Stimulated activated CD8-positive, alpha-beta memory T cell treated with anti-CD3 and anti-CD28 coated beads, Interleukin-12 subunit alpha, Interleukin-12 subunit beta, amount 100 ng/mL, for 4 hours (primary cell): ENCODE measurements around the gene FADS2.

ENCODE experiments used
- DNase-seq: peaks from one replicate; pipeline ENCODE4 v3.0.0-alpha.2; 2020; ENCODE audit warnings: low read depth

FADS2 gene

DNA sequence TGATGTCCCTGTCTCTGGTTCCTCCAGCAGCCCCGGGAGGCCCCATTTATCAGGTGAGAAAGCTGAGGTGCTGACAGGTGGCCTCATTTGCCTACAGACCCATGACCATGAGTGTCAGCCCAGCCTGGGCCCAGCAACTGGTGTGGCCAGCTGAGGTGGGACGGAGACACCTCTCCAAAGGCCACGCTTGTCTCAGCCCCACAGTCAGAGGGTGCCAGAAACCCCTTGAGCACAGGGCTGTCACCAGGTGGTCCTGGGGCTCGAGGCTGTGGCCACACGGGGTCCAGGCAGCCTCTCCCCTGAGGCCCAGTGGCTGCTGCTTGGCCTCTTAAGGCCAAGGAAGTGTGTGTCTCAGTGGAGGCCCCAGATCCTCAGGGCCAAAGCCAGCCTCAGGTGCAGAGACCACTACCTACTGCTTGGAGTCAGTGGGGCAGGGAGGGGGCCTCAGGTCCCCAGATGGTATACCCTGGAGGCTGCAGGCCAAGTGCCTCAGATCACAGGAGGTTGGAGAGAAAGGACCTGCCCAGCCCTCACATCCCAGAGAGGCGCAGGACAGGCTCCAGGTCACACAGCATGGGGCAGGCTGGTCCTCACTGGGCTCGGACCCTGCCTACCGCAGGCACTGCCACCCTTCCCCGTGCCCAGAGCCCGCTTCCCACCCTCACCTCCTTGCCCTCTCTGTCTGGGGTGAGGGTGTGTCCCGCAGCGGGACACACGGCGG lies 77.9 kb downstream of the FADS2 start:
- DNase-seq = no peak

DNA sequence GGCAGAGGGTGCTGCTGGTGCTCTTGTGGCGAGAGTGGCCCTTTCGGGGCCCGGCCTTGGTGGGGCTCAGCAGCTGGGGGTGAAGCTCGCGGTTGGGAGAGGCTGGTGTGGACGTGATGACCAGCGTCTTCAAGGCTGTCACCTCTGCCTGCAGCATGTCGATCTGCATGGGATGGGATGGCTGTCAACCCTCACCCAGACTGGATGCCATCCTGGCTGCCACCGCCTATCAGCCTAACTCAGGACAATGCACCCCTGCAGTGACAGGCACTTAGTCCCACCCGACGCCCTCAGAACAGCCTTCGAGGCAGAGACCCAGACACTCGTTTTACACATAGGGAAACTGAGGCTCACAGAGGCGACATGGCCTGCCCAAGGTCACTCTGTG lies 78.4 kb downstream of the FADS2 start:
- DNase-seq = no peak

DNA sequence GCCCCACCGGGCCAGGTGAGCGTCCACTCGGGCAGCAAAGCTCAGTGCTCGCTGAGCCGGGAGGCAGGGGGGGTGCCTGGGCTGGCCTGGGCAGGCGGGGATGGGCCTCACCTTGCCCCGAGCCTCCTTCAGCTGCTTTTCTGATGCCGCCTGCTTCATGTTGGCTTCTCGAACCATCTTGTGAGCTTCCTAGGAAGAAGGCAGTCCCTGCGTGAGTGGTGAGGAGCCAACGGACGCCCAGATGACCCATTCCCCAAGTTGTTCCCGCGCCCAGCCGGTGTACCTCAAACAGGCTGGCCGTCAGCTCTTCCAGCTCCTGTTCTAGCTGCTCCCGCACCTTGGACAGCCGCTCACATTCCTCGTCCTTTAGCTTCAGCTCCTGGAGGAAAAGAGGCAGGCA lies 79.2 kb downstream of the FADS2 start:
- no peak for DNase-seq

DNA sequence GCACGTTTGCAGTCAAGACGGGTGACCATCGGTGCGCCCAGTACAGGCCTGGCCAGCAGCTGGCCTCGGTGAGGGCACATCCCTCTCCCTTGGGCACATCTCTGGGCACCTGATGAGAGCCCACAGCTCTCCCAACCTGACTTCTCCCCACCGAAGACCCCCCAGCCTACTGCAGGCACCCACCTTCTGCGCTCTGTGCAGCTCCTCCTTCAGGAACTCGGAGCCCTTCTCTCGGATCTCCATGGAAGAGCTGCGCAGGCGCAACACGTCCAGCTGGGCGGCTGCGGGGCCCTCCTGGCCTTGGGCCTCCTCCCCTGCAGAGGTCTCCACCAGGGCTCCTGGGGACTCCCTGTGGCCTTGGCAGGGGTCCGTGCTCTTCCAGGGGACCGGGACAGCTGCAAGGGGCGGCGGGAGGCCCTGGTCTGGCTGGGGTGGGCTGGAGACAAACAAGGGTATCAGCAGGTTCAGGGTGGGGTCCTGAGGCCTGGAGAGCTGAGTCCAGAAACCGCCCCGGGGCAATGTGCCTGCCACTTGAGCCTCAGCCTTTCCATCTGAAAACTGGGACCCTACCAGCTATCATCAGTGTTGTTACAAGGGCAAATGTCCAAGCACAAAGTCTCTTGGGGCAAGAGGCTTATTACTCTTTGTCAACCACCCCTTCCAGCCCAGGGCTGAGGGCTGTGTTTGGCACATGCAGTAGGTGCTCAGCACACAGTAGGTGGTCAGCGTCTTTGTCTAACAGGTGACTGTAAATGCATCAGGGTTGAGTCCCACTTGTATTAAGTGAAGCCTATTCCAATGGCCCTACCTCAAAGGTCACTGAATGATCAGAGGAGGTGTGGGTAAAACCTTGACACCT lies 80.0 kb downstream of the FADS2 start:
- no peak for DNase-seq

DNA sequence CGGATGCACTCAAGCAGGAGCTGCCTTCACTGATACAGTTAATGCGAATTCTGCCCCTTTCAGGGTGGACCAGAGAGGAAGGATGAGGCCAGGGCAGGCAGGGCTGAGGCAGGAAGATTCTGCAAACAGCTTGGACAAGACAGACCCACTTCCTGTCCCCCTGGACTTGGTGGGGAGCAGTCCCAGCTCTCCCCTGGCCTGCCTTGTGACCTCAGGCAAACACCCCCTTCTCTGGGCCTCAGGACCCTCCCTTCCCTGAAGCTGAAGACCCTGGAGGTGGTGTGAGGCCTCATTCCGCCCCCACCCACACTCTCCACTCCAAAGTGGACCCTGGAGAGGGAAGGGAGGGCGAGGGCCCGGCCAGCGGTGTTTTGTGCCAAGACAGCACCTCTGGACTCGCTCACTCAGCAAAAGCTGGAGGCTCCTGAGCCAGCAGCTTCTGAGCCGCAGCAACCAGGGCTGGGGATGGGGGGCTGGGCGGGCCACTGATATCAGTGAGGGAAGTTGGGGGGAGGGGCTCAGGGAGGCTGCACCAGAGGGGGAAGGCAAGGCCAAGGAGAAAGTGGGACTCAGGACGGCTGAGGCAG lies 80.7 kb downstream of the FADS2 start:
- DNase-seq = no peak

DNA sequence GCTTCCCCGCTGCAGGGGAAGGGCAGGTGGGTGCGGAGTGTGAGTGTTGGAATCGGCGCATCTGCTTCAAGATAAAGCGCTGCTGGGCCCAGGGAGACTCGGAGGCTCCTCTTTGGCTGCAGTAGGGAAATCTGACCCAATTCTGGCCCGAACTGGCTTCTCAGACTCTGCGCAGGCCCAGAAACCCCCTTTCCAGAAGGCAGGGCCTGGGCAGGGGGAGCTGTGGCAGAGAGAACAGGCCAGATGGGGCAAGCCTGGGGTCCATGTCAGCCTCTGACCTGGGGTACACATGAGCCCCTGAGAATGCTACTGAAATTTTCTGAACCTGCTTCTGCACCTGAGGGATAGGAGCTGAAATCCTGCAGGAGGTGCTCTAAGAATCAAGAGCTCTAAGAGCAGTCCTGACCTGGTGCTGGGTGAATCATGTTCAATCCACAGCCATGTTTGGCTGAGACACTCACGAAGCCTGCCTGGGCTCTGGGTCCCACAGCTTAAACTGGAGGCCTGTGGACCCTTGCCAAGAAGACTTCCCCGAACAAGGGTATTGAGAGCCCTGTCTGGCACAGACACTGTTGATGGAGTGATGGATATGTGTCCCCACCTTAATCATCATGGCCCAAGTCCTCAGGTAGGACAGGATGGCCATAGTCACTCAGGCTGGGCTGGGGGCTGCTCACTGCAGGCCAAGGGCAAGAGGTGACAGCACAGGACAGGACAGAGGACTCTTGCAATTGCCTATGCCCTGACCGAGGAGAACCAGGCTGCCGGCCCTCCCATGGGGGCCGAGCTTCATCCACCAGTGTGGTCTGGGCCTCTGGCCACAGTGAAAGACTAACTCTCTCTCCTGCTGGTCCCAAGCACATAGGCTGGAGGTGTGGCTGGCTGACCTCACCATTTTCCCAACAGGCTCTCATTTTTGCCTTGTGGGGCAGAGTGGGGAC lies 82.4 kb downstream of the FADS2 start:
- no peak for DNase-seq

DNA sequence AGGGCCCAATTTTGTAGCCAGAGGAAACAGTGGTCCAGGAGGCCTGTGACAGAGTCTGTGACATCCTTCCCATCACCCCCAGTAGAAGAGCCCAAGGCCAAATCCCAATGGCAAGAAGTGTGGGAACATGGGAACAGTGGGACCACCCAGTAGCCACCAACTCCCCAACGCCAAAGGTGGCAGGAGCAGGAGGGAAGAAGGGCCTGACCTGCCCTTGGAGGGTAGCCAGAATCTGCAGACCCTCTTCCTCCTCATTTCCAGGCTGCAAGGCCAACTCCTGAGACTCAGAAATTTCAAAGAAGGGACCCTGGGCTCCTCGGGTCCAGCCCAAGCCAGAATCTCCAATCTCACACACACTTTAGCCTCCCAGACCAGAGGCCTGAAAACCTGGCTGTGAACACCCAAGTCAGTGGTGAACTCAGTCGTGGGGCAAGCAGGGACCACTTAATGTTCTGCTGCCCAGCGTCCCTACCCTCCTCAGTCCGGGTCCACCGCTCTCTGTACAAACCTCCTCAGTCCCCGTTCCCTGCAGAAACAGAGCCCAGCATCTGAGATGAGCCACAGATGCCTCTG lies 83.1 kb downstream of the FADS2 start:
- no peak for DNase-seq

DNA sequence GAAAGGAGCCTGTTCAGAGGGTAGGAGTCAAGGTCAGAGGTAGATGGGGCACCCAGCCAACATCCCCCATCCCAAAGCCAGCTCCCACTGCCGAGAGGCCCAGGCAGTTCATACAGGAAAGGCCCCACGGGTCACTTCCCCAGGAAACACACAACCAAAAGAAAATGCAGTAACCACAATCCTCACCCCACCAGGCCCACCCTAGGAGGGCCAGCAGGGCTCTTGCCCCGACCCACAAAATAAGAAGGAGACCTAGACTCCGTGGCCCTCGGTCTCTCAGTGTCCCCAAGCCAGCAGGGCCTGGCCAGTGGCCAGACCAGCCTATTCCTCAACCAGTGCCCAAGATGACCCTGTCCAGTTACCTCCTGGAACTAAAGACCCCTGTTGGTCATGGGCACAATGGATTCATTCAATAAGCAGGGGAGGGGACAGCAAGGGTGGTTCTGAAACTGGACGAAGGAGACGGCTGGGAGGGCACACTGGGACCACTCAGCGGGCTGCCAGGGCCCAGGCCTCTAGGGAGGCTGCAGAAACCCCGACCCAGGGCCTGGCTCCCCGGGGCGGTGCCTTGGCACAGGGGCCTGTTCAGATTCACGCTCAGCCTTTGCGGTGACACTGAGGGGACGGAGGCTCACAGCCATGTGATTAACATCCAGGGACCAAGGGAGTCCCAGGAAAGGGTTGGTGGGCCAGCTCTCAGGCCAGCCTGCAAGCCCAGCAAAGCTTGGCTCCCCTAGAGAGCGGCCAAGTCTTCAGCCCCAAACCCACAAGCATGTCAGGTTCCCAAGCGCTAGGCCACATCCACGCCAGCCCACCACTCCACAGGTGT lies 83.8 kb downstream of the FADS2 start:
- no peak for DNase-seq

DNA sequence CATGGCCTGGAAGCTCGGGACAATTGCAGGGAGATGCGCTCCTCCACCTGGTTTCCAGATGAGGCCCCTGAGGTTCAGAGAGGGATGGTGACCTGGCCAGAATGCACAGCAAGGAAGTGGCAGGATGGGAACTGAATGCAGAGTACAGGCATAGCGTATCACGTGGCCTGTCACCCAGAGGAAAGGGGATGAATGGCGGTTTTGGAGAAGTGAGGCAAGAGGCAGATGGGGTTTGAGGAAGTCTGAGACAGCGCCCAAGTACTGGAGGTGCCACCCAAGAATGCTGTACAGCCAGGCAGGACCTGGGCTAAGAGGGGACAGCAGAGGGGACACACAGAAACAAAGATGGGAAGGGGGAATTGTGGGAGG lies 84.4 kb downstream of the FADS2 start:
- DNase-seq = no peak

DNA sequence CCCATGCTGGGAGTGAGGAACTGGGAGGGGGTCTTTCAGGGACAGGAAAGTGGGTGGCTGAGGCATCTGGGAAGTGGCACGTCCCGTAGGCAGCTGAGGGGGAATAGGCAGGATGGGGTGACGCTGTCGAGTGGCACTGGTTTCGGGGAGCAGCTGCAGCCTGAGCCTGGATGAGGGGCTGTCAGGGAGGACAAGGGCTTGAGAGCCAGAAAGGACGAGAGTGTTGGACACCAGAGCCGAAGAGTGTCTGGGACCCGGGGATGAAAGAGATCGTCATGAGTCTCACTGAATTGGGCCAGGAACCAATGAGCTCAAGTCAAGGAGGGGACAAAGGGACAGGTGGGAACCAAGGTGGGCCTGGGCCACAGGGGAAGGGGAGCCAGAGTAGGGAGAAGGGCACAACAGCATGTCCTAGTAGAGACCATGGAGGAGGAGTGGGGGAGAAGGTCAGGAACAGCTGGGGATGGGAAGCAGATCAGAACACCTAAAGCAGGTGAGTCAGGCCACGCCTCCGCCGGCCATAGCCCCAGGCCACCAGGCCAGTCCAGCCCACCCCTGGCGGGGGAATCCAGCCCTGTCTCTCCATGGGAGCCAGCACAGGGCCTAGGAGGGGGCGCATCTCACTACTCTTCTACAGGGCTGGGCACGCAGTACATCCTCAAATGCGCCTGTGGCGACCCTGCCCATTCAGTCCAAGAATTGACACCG lies 85.0 kb downstream of the FADS2 start:
- DNase-seq = no peak

DNA sequence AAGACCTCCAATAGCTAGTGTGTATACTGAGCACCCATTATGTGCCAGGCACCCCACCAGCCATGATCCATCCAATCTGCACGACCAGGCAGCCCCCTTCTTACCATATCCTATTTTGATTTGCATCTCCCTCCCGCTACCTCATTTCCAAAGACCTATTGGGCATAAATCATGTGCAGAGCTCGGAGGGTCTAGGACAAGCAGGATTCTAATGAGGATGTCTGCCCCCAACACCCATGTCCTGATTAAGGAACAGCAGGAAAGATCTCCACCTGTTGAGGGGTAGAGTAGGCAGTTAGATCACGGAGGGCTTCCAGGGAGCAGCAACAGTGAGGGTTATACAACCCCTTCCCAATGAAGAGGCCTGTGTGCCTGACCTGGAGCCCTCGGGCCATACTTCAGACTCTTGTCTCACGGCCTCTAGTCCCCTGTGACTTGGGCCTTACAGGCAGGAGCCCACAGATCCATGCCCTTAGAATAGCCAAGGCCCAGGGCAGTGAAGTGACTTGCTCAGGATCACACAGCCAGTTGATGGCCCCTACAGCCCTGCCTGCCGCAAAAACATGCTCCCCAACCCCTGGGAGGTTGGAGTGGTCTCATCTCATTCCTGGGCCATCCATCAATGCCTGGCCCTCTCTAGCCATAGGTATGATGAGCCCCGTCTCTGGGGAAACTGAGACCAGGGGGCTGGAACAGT lies 85.7 kb downstream of the FADS2 start:
- DNase-seq = no peak

DNA sequence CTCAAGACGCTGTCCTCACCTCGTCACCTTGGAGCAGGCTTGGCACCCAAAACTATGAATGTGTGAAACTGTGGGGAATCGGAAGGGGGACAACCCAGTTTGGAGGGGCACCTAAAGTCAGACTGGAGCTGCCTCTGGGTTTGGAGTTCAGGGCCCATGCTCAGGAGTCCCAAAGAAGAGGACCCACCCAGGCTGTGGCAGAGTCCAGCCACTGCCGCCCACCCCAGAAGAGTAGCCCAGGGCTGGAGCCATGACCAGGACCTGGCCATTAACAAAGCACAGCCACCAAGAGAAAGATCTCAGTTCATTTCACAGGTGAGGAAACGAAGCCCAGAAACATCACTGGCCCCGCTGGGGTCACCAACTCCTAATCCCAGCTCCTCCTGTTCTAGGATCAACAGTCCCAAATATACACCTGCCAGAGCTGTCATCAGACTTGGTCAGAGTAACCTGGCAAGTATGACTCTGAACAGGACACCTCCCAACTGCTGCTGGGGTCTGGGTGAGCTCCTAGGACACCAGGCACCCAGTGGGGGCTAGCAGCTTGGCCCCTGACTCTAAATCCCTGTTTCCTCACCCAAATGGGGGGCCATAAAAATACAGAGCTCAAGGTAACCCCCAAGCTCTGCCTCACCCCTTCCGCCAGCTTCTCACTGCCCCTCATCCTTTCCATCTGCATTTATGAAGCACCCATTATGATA lies 86.5 kb downstream of the FADS2 start:
- DNase-seq = no peak

DNA sequence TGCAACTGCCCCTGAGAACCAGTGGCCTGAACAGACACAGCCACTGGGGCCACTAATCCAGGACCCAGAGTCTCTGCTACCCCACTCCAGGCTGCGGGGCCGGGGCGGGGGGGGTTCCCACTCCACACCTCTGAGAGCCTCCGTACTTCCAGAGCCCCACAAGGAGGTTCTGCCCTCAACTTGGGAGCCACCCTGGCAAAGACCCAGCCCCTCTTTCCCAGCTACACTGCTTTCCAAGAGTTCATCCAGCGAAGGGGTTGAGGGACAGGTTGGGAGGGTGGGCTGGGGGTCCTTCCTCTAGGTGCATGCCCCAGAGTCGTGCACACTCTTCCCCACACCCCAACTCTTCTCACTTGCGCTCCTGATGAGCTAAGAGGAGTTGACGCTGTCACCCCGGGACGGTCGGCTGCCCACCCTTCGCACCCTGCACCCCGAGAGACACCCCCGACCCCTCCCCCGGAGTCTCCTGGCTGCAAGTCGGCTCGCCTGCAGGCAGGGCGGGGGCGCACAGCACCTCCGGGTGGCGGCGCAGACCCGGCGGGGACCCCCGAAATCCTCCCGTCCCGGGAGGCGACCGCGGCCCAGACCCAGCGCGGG lies 88.7 kb downstream of the FADS2 start:
- no peak for DNase-seq
